HepG2 (cell line): Measurements from ENCODE around the gene WDR27. TPM values are rescaled to one million over a fixed set of nuclear protein-coding genes. Genes with fewer than 3 reads are reported as not detected.

Experiments used
- ARID5B ChIP-seq: IDR thresholded peaks from 2 replicates; pipeline ENCODE4 v1.4.0; 2020; ENCODE audit warnings: mild to moderate bottlenecking, missing genetic modification reagents
- ARNT2 ChIP-seq: sonication (generic); formaldehyde crosslinking; IDR thresholded peaks from 2 replicates; pipeline ENCODE4 v1.8.0; 2022; ENCODE audit warnings: mild to moderate bottlenecking, low read depth, missing genetic modification reagents, moderate library complexity
- EP300 ChIP-seq, 3 experiments: sonication (generic) in 1 of 3; formaldehyde crosslinking in 1 of 3; IDR thresholded peaks; 2 replicates each; pipeline versions ENCODE4 v1.5.1 to v1.6.1; 2011 to 2020; ENCODE audit warnings: low read depth in 2 of 3, low read length in 2 of 3, borderline replicate concordance in 1 of 3, improper control_type of control experiment in 1 of 3, mild to moderate bottlenecking in 1 of 3, missing genetic modification reagents in 1 of 3, moderate library complexity in 1 of 3
- MLX ChIP-seq: IDR thresholded peaks from 2 replicates; pipeline ENCODE4 v1.6.1; 2016
- NFAT5 ChIP-seq: sonication (generic); formaldehyde crosslinking; IDR thresholded peaks from 2 replicates; pipeline ENCODE4 v1.4.0; 2020; ENCODE audit warnings: missing genetic modification reagents
- NFE2L1 ChIP-seq: sonication (generic); formaldehyde crosslinking; IDR thresholded peaks from 2 replicates; pipeline ENCODE4 v1.4.0; 2020; ENCODE audit warnings: missing genetic modification reagents, mild to moderate bottlenecking, borderline replicate concordance
- NFIC ChIP-seq: IDR thresholded peaks from 2 replicates; pipeline ENCODE4 v1.6.1; 2012; ENCODE audit warnings: mild to moderate bottlenecking, low read length, inconsistent platforms
- POLR2AphosphoS5 ChIP-seq: IDR thresholded peaks from 2 replicates; pipeline ENCODE4 v1.6.1; 2012; ENCODE audit warnings: low read depth, low read length
- ZNF343 ChIP-seq: sonication (generic); formaldehyde crosslinking; IDR thresholded peaks from 2 replicates; pipeline ENCODE4 v1.4.0; 2020; ENCODE audit warnings: mild to moderate bottlenecking, missing genetic modification reagents
- ZNF441 ChIP-seq: sonication (generic); formaldehyde crosslinking; IDR thresholded peaks from 2 replicates; pipeline ENCODE4 v1.7.0; 2021; ENCODE audit warnings: missing genetic modification reagents, borderline replicate concordance
- ZNF558 ChIP-seq: sonication (generic); formaldehyde crosslinking; IDR thresholded peaks from 2 replicates; pipeline ENCODE4 v1.9.0; 2022; ENCODE audit warnings: mild to moderate bottlenecking, missing genetic modification reagents, borderline replicate concordance
- ZNF616 ChIP-seq: sonication (generic); formaldehyde crosslinking; IDR thresholded peaks from 2 replicates; pipeline ENCODE4 v1.5.0; 2020; ENCODE audit warnings: low read depth, mild to moderate bottlenecking, missing genetic modification reagents
- ZNF713 ChIP-seq: sonication (generic); formaldehyde crosslinking; IDR thresholded peaks from 2 replicates; pipeline ENCODE4 v1.4.0; 2020; ENCODE audit warnings: mild to moderate bottlenecking, missing genetic modification reagents
- ZNF766 ChIP-seq: sonication (generic); formaldehyde crosslinking; IDR thresholded peaks from 2 replicates; pipeline ENCODE4 v1.5.0; 2020; ENCODE audit warnings: missing genetic modification reagents, borderline replicate concordance
- ZNF83 ChIP-seq: sonication (generic); formaldehyde crosslinking; IDR thresholded peaks from 2 replicates; pipeline ENCODE4 v1.4.0; 2020; ENCODE audit warnings: missing genetic modification reagents, mild to moderate bottlenecking, borderline replicate concordance
- ZNF883 ChIP-seq: sonication (generic); formaldehyde crosslinking; IDR thresholded peaks from 2 replicates; pipeline ENCODE4 v1.5.1; 2020; ENCODE audit warnings: mild to moderate bottlenecking, missing genetic modification reagents; ENCODE audit errors: not compliant biosample characterization
- polyA plus RNA-seq, 8 experiments: library from polyadenylated mRNA; depleted of rRNA in 3 of 8; stranded (reverse) in 7 of 8; unstranded in 1 of 8; fragments of >200 nt; fragmentation: Illumina TruSeq in 4 of 8; extraction: Trizol in 4 of 8; gene quantifications; 2 replicates each; pipeline versions ENCODE4 v1.2.1 to v1.2.3, GENCODE V29; 2011 to 2016; ENCODE audit warnings: low read depth in 4 of 8, missing spikeins in 1 of 8, mixed read lengths in 1 of 8; ENCODE audit not compliant: insufficient read depth in 1 of 8
- total RNA-seq, 5 experiments: library from RNA; depleted of rRNA; stranded (reverse); fragments of >200 nt; fragmentation: Illumina TruSeq; extraction: Trizol; gene quantifications; 2 replicates each; pipeline ENCODE4 v1.2.3, GENCODE V29; 2016; ENCODE audit warnings: low read depth in 1 of 5

Gene WDR27
- total and polyA plus RNA-seq, 2 of the 13 experiments (the other 11 are each of a cell fraction or from before 2014, with no cell fraction given) = 34.1 to 80.3 TPM

- no peak; the same call in 1 of the 2 replicates for TF ChIP-seq NFAT5 (CRISPR knock-in tag)
- no peak; the same call in 1 of the 2 replicates for TF ChIP-seq ZNF766 (CRISPR knock-in tag)
- TF ChIP-seq ARNT2 (CRISPR knock-in tag) = peak; percentile 99
- TF ChIP-seq ZNF883 (CRISPR knock-in tag) = peak; percentile 97
- peak; percentile 23 for TF ChIP-seq ZNF441 (CRISPR knock-in tag)
- peak; percentile 92 for TF ChIP-seq POLR2AphosphoS5
- TF ChIP-seq ARID5B (CRISPR knock-in tag) = peak; percentile 53
- TF ChIP-seq ZNF616 (CRISPR knock-in tag) = peak; percentile 90
- peak; percentile 83 for TF ChIP-seq ZNF343
- TF ChIP-seq MLX (CRISPR knock-in tag) = no peak; the same call in 1 of the 2 replicates
- 0 out of 4 replicates have a peak, but pooled peaks of 1 of the 2 experiments have one; percentile 41 for TF ChIP-seq EP300 (IDR thresholded peaks at IDR 0.05; ENCODE audit: low read depth in 2 of 2, low read length in 2 of 2)
- TF ChIP-seq EP300 (CRISPR knock-in tag; IDR thresholded peaks at IDR 0.05; ENCODE audit: borderline replicate concordance) = peak; percentile 24; the same call in 1 of the 2 replicates
- TF ChIP-seq ZNF713 (CRISPR knock-in tag) = peak; percentile 87; the same call in 1 of the 2 replicates
- TF ChIP-seq ZNF558 (CRISPR knock-in tag) = peak; percentile 97; the same call in 1 of the 2 replicates
- no peak; the same call in 1 of the 2 replicates for TF ChIP-seq NFE2L1 (CRISPR knock-in tag)
- TF ChIP-seq NFIC = no peak
- no peak; the same call in 1 of the 2 replicates for TF ChIP-seq ZNF83
Observed at GRCh38 chr6:169701954-169702839, at the start of gene WDR27, which contains the start of gene C6orf120 (continued).
